ENCODE data around the gene LRTM2.

Gene LRTM2

GRCh38 chr12:1820191-1820895 is at the start of gene LRTM2:
LRTM2 (plus strand) TSS chr12:1820565; CDS start chr12:1828149, 7,584 bp downstream.
- ChIA-PET CTCF (no interaction called here), POLR2A (no interaction called here)
- TF ChIP-seq FOXA1 (IDR thresholded peaks at IDR 0.05) (no peak), LEF1 (IDR thresholded peaks at IDR 0.05; ENCODE audit: borderline replicate concordance) (no peak), NFRKB (IDR thresholded peaks at IDR 0.05) (no peak), L3MBTL2 (conservative IDR thresholded peaks at IDR 0.05) (no peak), CTBP1 (IDR thresholded peaks at IDR 0.05; ENCODE audit: borderline replicate concordance) (no peak), FOXK2 (IDR thresholded peaks at IDR 0.05) (no peak), TARDBP (IDR thresholded peaks at IDR 0.05) (no peak), SP1 (IDR thresholded peaks at IDR 0.05) (no peak), FOXM1 (IDR thresholded peaks at IDR 0.05; ENCODE audit: borderline replicate concordance) (no peak), ARNT (IDR thresholded peaks at IDR 0.05) (no peak), ZNF384 (IDR thresholded peaks at IDR 0.05) (no peak), BHLHE40 (IDR thresholded peaks at IDR 0.05; ENCODE audit: borderline replicate concordance) (no peak), SUZ12 (IDR thresholded peaks at IDR 0.05) (no peak), ELF4 (IDR thresholded peaks at IDR 0.05) (no peak), HDGF (IDR thresholded peaks at IDR 0.05; ENCODE audit: borderline replicate concordance) (no peak), PKNOX1 (IDR thresholded peaks at IDR 0.05) (no peak)
- no peak for DNase-seq (ENCODE audit: extremely low spot score)

GRCh38 chr12:1773937-1774655 is 46.3 kb upstream of the LRTM2 start:
- TF ChIP-seq SP1 (IDR thresholded peaks at IDR 0.05), result no peak
- TF ChIP-seq FOXK2 (IDR thresholded peaks at IDR 0.05), result no peak
- no peak for TF ChIP-seq FOXA1 (IDR thresholded peaks at IDR 0.05)
- no peak for TF ChIP-seq ARNT (IDR thresholded peaks at IDR 0.05)
- no peak for TF ChIP-seq PKNOX1 (IDR thresholded peaks at IDR 0.05)
- DNase-seq (ENCODE audit: extremely low spot score), result no peak
- CTCF ChIA-PET, result interaction anchor here (1.4 kb wide), 1 partner anchor 121 kb away, joined by 9 read pairs; no protein-coding TSS in a partner anchor
- POLR2A ChIA-PET, result no interaction called here

GRCh38 chr12:1776170-1776921 is 44.0 kb upstream of the LRTM2 start:
- ChIA-PET POLR2A (interaction anchor here (0.7 to 1.1 kb wide), 3 partner anchors 12 to 121 kb away, joined by 3 read pairs; no protein-coding TSS in a partner anchor), CTCF (interaction anchor here (1.5 kb wide), 1 partner anchor 15 kb away, joined by 5 read pairs; no protein-coding TSS in a partner anchor)
- no peak for DNase-seq (ENCODE audit: extremely low spot score)
- TF ChIP-seq L3MBTL2 (conservative IDR thresholded peaks at IDR 0.05) (no peak), BHLHE40 (IDR thresholded peaks at IDR 0.05; ENCODE audit: borderline replicate concordance) (no peak), CTBP1 (IDR thresholded peaks at IDR 0.05; ENCODE audit: borderline replicate concordance) (no peak), LEF1 (IDR thresholded peaks at IDR 0.05; ENCODE audit: borderline replicate concordance) (no peak), PKNOX1 (IDR thresholded peaks at IDR 0.05) (no peak), NFRKB (IDR thresholded peaks at IDR 0.05) (no peak), FOXK2 (IDR thresholded peaks at IDR 0.05) (no peak), SP1 (IDR thresholded peaks at IDR 0.05) (no peak), SUZ12 (IDR thresholded peaks at IDR 0.05) (no peak), ARNT (IDR thresholded peaks at IDR 0.05) (no peak), HDGF (IDR thresholded peaks at IDR 0.05; ENCODE audit: borderline replicate concordance) (no peak), TARDBP (IDR thresholded peaks at IDR 0.05) (no peak), FOXA1 (IDR thresholded peaks at IDR 0.05) (no peak), FOXM1 (IDR thresholded peaks at IDR 0.05; ENCODE audit: borderline replicate concordance) (no peak)

GRCh38 chr12:1777798-1778197 is 42.6 kb upstream of the LRTM2 start:
- ChIA-PET CTCF (no interaction called here), POLR2A (no interaction called here)
- TF ChIP-seq FOXK2 (IDR thresholded peaks at IDR 0.05) (no peak), NFRKB (IDR thresholded peaks at IDR 0.05) (no peak), CTBP1 (IDR thresholded peaks at IDR 0.05; ENCODE audit: borderline replicate concordance) (no peak), FOXA1 (IDR thresholded peaks at IDR 0.05) (no peak), ARNT (IDR thresholded peaks at IDR 0.05) (no peak), L3MBTL2 (conservative IDR thresholded peaks at IDR 0.05) (no peak), TARDBP (IDR thresholded peaks at IDR 0.05) (no peak), FOXM1 (IDR thresholded peaks at IDR 0.05; ENCODE audit: borderline replicate concordance) (no peak), ZNF384 (IDR thresholded peaks at IDR 0.05) (no peak), LEF1 (IDR thresholded peaks at IDR 0.05; ENCODE audit: borderline replicate concordance) (no peak), BHLHE40 (IDR thresholded peaks at IDR 0.05; ENCODE audit: borderline replicate concordance) (no peak), SUZ12 (IDR thresholded peaks at IDR 0.05) (no peak), PKNOX1 (IDR thresholded peaks at IDR 0.05) (no peak), ELF4 (IDR thresholded peaks at IDR 0.05) (no peak), HDGF (IDR thresholded peaks at IDR 0.05; ENCODE audit: borderline replicate concordance) (no peak), SP1 (IDR thresholded peaks at IDR 0.05) (no peak)
- no peak for DNase-seq (ENCODE audit: extremely low spot score)
